ENCODE results near the gene TMEM40.

Gene TMEM40

GRCh38 chr3:12748477-12748876 is 10.6 kb downstream of the TMEM40 start:
- Histone ChIP-seq H3K27me3 (ENCODE audit: control insufficient read depth, insufficient read depth, low read length) (peaks cover 12% of the 10 kb centered on the region), H3K9me3 (replicated peaks; ENCODE audit: low read length) (no peaks in the 10 kb centered on the region), H3K9ac (ENCODE audit: low read depth, low read length) (no peak overlapping the region), H3K36me3 (ENCODE audit: insufficient read depth, low read length) (no peaks in the 10 kb centered on the region), H3K4me1 (ENCODE audit: control insufficient read depth, insufficient read depth, low read length) (peaks cover 26% of the 10 kb centered on the region), H3K4me3 (ENCODE audit: low read length) (no peak overlapping the region), H3K4me2 (ENCODE audit: low read length) (no peak overlapping the region)

DNA sequence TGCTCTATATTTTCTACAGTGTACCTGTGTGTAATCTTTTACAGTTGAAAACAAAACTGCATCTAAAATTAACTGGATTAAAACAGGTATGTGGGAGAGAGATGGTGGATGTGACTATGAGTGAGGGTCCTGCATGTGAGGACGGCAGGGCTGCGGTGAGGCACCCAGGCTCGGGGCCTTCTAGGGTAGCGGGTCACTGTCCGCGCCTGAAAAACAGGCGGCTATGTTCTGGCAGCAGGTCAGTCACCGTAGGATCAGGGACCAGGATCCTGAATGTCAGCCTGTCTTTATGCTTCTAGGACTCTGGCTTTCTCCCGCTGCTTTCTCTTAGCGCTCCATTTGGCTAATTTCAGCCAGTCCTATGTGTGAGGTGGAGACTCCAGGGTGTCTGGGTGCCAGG is 12.6 kb downstream of the TMEM40 start:
- H3K4me2 ChIP-seq (ENCODE audit: low read length) = no peak overlapping the region
- H3K9me3 ChIP-seq (replicated peaks; ENCODE audit: low read length) = no peaks in the 10 kb centered on the region
- H3K9ac ChIP-seq (ENCODE audit: low read depth, low read length) = no peak overlapping the region
- peaks cover 16% of the 10 kb centered on the region for H3K4me1 ChIP-seq (ENCODE audit: control insufficient read depth, insufficient read depth, low read length)
- H3K27me3 ChIP-seq (ENCODE audit: control insufficient read depth, insufficient read depth, low read length) = peaks cover 12% of the 10 kb centered on the region
- H3K36me3 ChIP-seq (ENCODE audit: insufficient read depth, low read length) = no peaks in the 10 kb centered on the region
- H3K4me3 ChIP-seq (ENCODE audit: low read length) = no peak overlapping the region

- H3K9me3 ChIP-seq (replicated peaks; ENCODE audit: low read length) = no peaks in the 10 kb centered on the region
- no peak overlapping the region for H3K9ac ChIP-seq (ENCODE audit: low read depth, low read length)
- no peaks in the 10 kb centered on the region for H3K36me3 ChIP-seq (ENCODE audit: insufficient read depth, low read length)
- no peaks in the 10 kb centered on the region for H3K4me1 ChIP-seq (ENCODE audit: control insufficient read depth, insufficient read depth, low read length)
- H3K27me3 ChIP-seq (ENCODE audit: control insufficient read depth, insufficient read depth, low read length) = peaks cover 19% of the 10 kb centered on the region
- H3K4me3 ChIP-seq (ENCODE audit: low read length) = no peak overlapping the region
- no peak overlapping the region for H3K4me2 ChIP-seq (ENCODE audit: low read length)
Observed at GRCh38 chr3:12744326-12744725, 14.7 kb downstream of the TMEM40 start.

GRCh38 chr3:12743583-12743982 is 15.5 kb downstream of the TMEM40 start:
- H3K4me1 ChIP-seq (ENCODE audit: control insufficient read depth, insufficient read depth, low read length) = no peaks in the 10 kb centered on the region
- no peaks in the 10 kb centered on the region for H3K9me3 ChIP-seq (replicated peaks; ENCODE audit: low read length)
- no peaks in the 10 kb centered on the region for H3K36me3 ChIP-seq (ENCODE audit: insufficient read depth, low read length)
- no peak overlapping the region for H3K4me2 ChIP-seq (ENCODE audit: low read length)
- peaks cover 19% of the 10 kb centered on the region for H3K27me3 ChIP-seq (ENCODE audit: control insufficient read depth, insufficient read depth, low read length)
- H3K4me3 ChIP-seq (ENCODE audit: low read length) = no peak overlapping the region
- no peak overlapping the region for H3K9ac ChIP-seq (ENCODE audit: low read depth, low read length)

GRCh38 chr3:12742330-12743107 is 16.5 kb downstream of the TMEM40 start:
- Histone ChIP-seq H3K4me1 (ENCODE audit: control insufficient read depth, insufficient read depth, low read length) (no peaks in the 10 kb centered on the region), H3K4me3 (ENCODE audit: low read length) (no peak overlapping the region), H3K9me3 (replicated peaks; ENCODE audit: low read length) (no peaks in the 10 kb centered on the region), H3K9ac (ENCODE audit: low read depth, low read length) (no peak overlapping the region), H3K36me3 (ENCODE audit: insufficient read depth, low read length) (no peaks in the 10 kb centered on the region), H3K27me3 (ENCODE audit: control insufficient read depth, insufficient read depth, low read length) (peaks cover 17% of the 10 kb centered on the region), H3K4me2 (ENCODE audit: low read length) (no peak overlapping the region)

- Histone ChIP-seq H3K9ac (ENCODE audit: low read depth, low read length) (no peak overlapping the region), H3K9me3 (replicated peaks; ENCODE audit: low read length) (no peaks in the 10 kb centered on the region), H3K36me3 (ENCODE audit: insufficient read depth, low read length) (no peaks in the 10 kb centered on the region), H3K4me1 (ENCODE audit: control insufficient read depth, insufficient read depth, low read length) (no peaks in the 10 kb centered on the region), H3K4me2 (ENCODE audit: low read length) (no peak overlapping the region), H3K4me3 (ENCODE audit: low read length) (no peak overlapping the region), H3K27me3 (ENCODE audit: control insufficient read depth, insufficient read depth, low read length) (peaks cover 17% of the 10 kb centered on the region)
Observed at GRCh38 chr3:12741209-12741608, 17.9 kb downstream of the TMEM40 start.

- no peak overlapping the region for H3K4me3 ChIP-seq (ENCODE audit: low read length)
- H3K9ac ChIP-seq (ENCODE audit: low read depth, low read length) = no peak overlapping the region
- H3K4me2 ChIP-seq (ENCODE audit: low read length) = no peak overlapping the region
- no peaks in the 10 kb centered on the region for H3K36me3 ChIP-seq (ENCODE audit: insufficient read depth, low read length)
- no peaks in the 10 kb centered on the region for H3K9me3 ChIP-seq (replicated peaks; ENCODE audit: low read length)
- H3K27me3 ChIP-seq (ENCODE audit: control insufficient read depth, insufficient read depth, low read length) = peaks cover 15% of the 10 kb centered on the region
- no peaks in the 10 kb centered on the region for H3K4me1 ChIP-seq (ENCODE audit: control insufficient read depth, insufficient read depth, low read length)
Observed at GRCh38 chr3:12737833-12738232, 21.2 kb downstream of the TMEM40 start.

DNA sequence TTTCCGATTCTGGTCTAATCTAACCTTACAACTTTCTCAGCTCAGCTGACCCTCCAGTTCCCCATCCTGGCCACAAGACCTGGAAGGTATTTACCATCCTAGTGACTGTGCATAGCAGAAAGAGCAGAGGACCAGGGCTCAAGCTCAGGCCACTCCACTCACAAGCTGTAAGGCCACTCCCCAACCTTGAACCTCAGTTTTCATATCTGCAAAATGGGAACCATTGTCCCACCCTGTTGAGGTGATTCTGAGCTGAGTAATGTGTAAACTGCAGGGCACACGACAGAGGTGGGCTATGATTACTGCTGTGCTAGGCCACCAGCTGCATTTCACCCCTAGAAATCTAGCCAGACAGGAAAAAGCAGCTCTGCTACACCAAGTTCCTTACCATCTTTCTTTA is 21.7 kb downstream of the TMEM40 start:
- Histone ChIP-seq H3K9ac (ENCODE audit: low read depth, low read length) (no peak overlapping the region), H3K4me1 (ENCODE audit: control insufficient read depth, insufficient read depth, low read length) (no peaks in the 10 kb centered on the region), H3K4me2 (ENCODE audit: low read length) (no peak overlapping the region), H3K36me3 (ENCODE audit: insufficient read depth, low read length) (no peaks in the 10 kb centered on the region), H3K27me3 (ENCODE audit: control insufficient read depth, insufficient read depth, low read length) (peaks cover 15% of the 10 kb centered on the region), H3K4me3 (ENCODE audit: low read length) (no peak overlapping the region), H3K9me3 (replicated peaks; ENCODE audit: low read length) (no peaks in the 10 kb centered on the region)

- H3K9ac ChIP-seq (ENCODE audit: low read depth, low read length) = no peak overlapping the region
- H3K9me3 ChIP-seq (replicated peaks; ENCODE audit: low read length) = no peaks in the 10 kb centered on the region
- no peak overlapping the region for H3K4me3 ChIP-seq (ENCODE audit: low read length)
- H3K27me3 ChIP-seq (ENCODE audit: control insufficient read depth, insufficient read depth, low read length) = peaks cover 8% of the 10 kb centered on the region
- H3K4me1 ChIP-seq (ENCODE audit: control insufficient read depth, insufficient read depth, low read length) = no peaks in the 10 kb centered on the region
- no peaks in the 10 kb centered on the region for H3K36me3 ChIP-seq (ENCODE audit: insufficient read depth, low read length)
- no peak overlapping the region for H3K4me2 ChIP-seq (ENCODE audit: low read length)
Observed at GRCh38 chr3:12734960-12735359, 24.1 kb downstream of the TMEM40 start.

- no peaks in the 10 kb centered on the region for H3K36me3 ChIP-seq (ENCODE audit: insufficient read depth, low read length)
- H3K4me2 ChIP-seq (ENCODE audit: low read length) = no peak overlapping the region
- no peaks in the 10 kb centered on the region for H3K4me1 ChIP-seq (ENCODE audit: control insufficient read depth, insufficient read depth, low read length)
- H3K4me3 ChIP-seq (ENCODE audit: low read length) = no peak overlapping the region
- H3K9ac ChIP-seq (ENCODE audit: low read depth, low read length) = no peak overlapping the region
- peaks cover 8% of the 10 kb centered on the region for H3K27me3 ChIP-seq (ENCODE audit: control insufficient read depth, insufficient read depth, low read length)
- H3K9me3 ChIP-seq (replicated peaks; ENCODE audit: low read length) = no peaks in the 10 kb centered on the region
Observed at GRCh38 chr3:12733566-12733965, 25.5 kb downstream of the TMEM40 start.

GRCh38 chr3:12730506-12731242 is 28.4 kb downstream of the TMEM40 start:
- no peak overlapping the region for H3K9ac ChIP-seq (ENCODE audit: low read depth, low read length)
- no peaks in the 10 kb centered on the region for H3K36me3 ChIP-seq (ENCODE audit: insufficient read depth, low read length)
- H3K4me2 ChIP-seq (ENCODE audit: low read length) = no peak overlapping the region
- H3K27me3 ChIP-seq (ENCODE audit: control insufficient read depth, insufficient read depth, low read length) = peaks cover 14% of the 10 kb centered on the region
- no peaks in the 10 kb centered on the region for H3K9me3 ChIP-seq (replicated peaks; ENCODE audit: low read length)
- no peaks in the 10 kb centered on the region for H3K4me1 ChIP-seq (ENCODE audit: control insufficient read depth, insufficient read depth, low read length)
- H3K4me3 ChIP-seq (ENCODE audit: low read length) = no peak overlapping the region

Data from skeletal muscle satellite cell (primary cell).